Measurements from ENCODE around the gene OR8D1. TPM values are rescaled to one million over a fixed set of nuclear protein-coding genes. Genes with fewer than 3 reads are reported as not detected.

Gene OR8D1
- not detected in 2 replicates for total RNA-seq

DNA sequence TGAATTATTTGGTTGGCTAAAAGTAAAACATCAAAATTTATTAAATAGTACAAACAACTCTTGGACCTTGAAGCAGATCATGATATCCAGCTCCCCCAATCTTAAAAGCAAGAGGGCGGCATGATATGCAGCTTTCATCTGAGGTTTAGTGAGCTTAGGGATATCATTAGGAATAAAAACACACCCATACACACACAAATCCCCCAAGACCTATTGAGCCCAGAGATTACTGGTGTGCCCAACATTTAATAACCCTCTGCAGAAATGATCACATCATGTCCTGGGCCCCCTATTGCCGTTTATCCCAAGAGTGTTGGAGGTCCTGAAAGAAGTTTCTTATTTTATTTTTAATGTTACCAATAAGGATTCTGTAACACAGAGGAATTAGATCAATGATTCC, at the start of gene OR8D1:
Gene OR8D1, minus strand, starts transcription at position 101 of the 400 bp plus-strand sequence. CDS start 3,183 bp downstream, outside the sequence.

DNA sequence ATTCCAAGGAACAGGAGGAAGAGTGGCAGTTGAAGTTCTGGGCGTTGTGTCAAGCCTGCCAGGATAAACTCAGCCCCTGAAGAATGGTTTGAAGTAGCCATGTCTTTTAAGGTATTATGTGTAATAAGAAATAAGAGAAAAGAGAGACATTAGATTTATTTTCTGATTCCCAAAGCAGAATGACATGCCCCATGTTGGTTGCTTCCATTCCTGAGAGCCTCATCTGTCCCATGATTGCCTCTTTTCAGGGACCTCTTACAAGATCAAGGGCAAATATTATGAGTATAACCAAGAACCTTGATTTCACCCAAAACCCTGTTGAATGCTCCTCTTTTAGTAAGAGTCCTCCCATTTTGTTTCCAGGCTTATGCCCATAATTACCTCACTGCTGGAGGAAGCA, 6.3 kb upstream of the OR8D1 start, which contains the start of gene OR8D2:
Gene OR8D2, minus strand, starts transcription at position 101 of the 400 bp plus-strand sequence. Its CDS starts 0 bp downstream, at position 101.

DNA sequence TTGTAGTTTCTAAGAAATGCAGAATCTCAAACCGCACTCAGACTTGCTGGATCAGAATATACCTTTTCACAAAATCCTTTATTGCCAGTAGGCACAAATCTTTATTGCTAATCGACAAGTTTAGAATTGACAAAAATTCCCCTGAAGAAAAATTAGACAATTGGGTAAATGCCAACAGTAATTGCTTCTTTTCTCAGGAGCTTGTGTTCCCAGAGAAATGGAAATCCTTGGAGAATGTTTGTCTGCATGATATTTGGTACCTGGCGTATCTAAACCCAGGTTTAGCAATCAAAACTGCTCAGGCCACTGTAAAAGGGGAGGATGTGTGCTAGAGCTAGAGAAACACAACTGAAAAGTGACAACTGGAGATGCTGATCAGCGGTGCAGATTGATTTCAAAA, 57.7 kb downstream of the OR8D1 start, which contains the start of gene OR8G5:
Gene OR8G5, plus strand, starts transcription at position 301 of the 400 bp plus-strand sequence. CDS start 8,556 bp downstream, outside the sequence.

Other genes starting within 250 kb of the OR8D1 start
- gene VWA5A, start 198.5 kb downstream of the OR8D1 start, total RNA-seq: 10.2 and 13.9 TPM in 2 replicates
- gene OR10D3, start 130.6 kb downstream of the OR8D1 start, total RNA-seq: not detected in 2 replicates
- not detected in 2 replicates for gene OR8G1, start 72.9 kb downstream of the OR8D1 start, total RNA-seq
- not detected in 2 replicates for gene OR8G5, start 57.6 kb downstream of the OR8D1 start, total RNA-seq
- gene OR8D2, start 6.2 kb upstream of the OR8D1 start, total RNA-seq: not detected in 2 replicates
- not detected in 2 replicates for gene OR8B2, start 70.5 kb upstream of the OR8D1 start, total RNA-seq
- not detected in 2 replicates for gene OR8B3, start 85.1 kb upstream of the OR8D1 start, total RNA-seq
- gene OR8B4, start 110.9 kb upstream of the OR8D1 start, total RNA-seq: not detected in 2 replicates
- gene OR8B8, start 131.7 kb upstream of the OR8D1 start, total RNA-seq: not detected in 2 replicates
- gene OR8B12, start 229.7 kb upstream of the OR8D1 start, total RNA-seq: not detected in 2 replicates